ENCODE results near the gene PTRH1. TPM values are rescaled to one million over a fixed set of nuclear protein-coding genes. Genes with fewer than 3 reads are reported as not detected.

PTRH1 gene
- total and polyA plus RNA-seq, 9 donors = 1.0 to 27.7 (median 11.1) TPM

DNA sequence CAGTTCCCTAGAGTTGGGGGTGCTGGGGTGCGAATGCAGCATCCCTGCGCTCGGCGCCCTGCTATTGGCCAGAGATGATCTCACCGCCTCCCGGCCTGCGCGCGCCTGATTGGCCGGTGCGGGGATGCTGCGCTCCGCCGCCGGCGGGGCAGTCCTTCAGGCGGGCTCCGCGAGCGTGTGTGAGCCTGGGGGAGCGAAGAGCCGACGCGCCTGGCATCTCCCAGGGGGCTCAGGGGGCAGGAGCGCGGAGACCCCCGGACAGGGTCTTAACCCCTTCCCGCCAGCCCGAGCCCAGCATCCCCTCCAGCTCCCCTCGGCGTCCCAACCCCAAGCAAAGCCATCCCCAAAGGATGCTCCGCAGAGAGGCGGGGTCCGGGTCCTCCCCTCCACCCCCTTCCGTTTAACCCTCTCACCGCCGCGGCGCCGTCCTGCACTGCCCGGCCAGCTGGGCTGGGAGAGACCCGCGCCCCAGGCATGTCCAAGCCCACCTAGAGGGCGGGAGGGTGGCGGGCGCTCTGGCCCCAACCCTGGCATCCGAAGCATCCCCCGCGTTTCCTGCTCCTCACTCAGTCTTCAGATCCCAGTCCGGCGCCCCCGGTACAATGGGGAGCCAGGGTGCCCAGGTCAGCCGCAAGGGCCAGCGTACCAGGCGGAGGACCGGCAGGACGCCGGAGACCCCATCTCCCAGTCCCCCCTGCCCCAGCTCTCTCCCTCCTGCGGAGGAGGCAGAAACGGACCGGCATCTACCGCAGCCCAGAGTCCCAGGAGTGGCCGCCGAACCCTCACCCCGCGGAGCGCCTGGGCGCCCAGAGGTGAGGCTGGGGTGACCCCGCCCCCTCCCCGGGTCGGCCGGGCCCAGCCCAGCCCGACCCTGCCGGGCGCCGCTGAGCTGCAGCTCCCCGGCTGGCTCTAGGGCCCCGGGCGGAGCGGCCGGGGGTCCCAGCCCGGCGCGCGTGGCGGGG lies 38.9 kb upstream of the PTRH1 start:
- Histone ChIP-seq H3K27ac (no peak overlapping the region), H3K4me3 (no peak overlapping the region), H3K36me3 (no peaks in the 10 kb centered on the region), H3K9me3 (no peaks in the 10 kb centered on the region), H3K4me1 (ENCODE audit: insufficient read depth) (no peaks in the 10 kb centered on the region), H3K27me3 (no peaks in the 10 kb centered on the region)
- WGBS, 3 donors = 6 to 19% (median 16%) methylated on average over 69 to 86 of the region's 86 CpGs
- intact Hi-C loops (cut with DNase I) = no loop called here
- no peak for DNase-seq
- no peak for TF ChIP-seq EP300 (IDR thresholded peaks at IDR 0.05)

DNA sequence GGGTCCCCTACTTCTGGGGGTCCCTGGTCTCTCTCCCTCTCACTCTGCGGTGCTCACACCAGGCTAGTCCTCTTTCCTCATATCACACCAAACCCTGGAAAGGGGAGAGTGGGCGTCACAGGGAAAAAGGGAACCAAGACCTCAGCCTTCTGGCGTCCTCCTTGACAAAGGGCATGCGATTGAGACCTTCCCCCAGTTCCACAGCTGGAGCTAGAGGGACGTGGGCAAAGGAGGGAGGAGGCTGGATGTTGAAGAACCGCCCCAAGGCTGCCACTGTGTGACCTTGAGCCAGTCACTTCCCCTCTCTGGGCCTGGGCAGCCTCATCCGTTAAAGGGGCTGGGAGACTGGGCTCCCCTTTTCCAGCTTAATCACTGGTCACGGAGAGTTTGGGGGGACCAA lies 38.2 kb upstream of the PTRH1 start:
- Histone ChIP-seq H3K4me1 (ENCODE audit: insufficient read depth) (no peaks in the 10 kb centered on the region), H3K27me3 (no peaks in the 10 kb centered on the region), H3K27ac (no peak overlapping the region), H3K36me3 (no peaks in the 10 kb centered on the region), H3K4me3 (no peak overlapping the region), H3K9me3 (no peaks in the 10 kb centered on the region)
- TF ChIP-seq, protein P1, sequence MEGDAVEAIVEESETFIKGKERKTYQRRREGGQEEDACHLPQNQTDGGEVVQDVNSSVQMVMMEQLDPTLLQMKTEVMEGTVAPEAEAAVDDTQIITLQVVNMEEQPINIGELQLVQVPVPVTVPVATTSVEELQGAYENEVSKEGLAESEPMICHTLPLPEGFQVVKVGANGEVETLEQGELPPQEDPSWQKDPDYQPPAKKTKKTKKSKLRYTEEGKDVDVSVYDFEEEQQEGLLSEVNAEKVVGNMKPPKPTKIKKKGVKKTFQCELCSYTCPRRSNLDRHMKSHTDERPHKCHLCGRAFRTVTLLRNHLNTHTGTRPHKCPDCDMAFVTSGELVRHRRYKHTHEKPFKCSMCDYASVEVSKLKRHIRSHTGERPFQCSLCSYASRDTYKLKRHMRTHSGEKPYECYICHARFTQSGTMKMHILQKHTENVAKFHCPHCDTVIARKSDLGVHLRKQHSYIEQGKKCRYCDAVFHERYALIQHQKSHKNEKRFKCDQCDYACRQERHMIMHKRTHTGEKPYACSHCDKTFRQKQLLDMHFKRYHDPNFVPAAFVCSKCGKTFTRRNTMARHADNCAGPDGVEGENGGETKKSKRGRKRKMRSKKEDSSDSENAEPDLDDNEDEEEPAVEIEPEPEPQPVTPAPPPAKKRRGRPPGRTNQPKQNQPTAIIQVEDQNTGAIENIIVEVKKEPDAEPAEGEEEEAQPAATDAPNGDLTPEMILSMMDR (IDR thresholded peaks at IDR 0.05) = no peak
- TF ChIP-seq EP300 (IDR thresholded peaks at IDR 0.05) = no peak
- no peak for TF ChIP-seq POLR2A (IDR thresholded peaks at IDR 0.05)
- no peak for DNase-seq
- 51 to 78% (median 67%) methylated on average over 8 of the region's 8 CpGs for WGBS, 3 donors
- intact Hi-C loops (cut with DNase I) = no loop called here

DNA sequence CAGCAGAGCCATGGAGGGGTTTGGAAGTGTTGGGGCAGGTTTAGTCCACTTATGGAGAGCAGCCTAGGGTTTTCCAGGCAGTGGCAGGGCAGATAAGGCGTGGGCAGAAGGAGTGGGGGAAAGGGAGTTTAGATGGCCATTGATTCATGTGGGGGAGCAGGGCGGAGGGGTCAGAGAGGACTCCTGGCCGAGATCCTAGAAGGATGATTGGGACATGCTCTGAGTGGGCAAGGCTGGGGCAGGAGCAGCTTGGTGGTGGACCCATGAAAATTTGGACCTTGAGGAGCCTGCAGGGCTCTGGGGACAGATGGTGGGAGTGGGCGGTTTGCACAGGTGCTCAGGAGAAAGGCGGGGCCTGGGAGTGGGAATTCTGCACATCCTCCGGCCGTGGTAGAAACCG lies 37.7 kb upstream of the PTRH1 start:
- 73 to 81% (median 81%) methylated on average over 8 of the region's 8 CpGs for WGBS, 3 donors

GRCh38 chr9:127751269-127752054 lies 36.0 kb upstream of the PTRH1 start:
- H3K27ac ChIP-seq = no peak overlapping the region
- intact Hi-C loops (cut with DNase I) = no loop called here
- H3K36me3 ChIP-seq = no peaks in the 10 kb centered on the region
- 16 to 21% (median 19%) methylated on average over 10 of the region's 10 CpGs for WGBS, 3 donors
- H3K4me3 ChIP-seq = no peak overlapping the region
- peak in 1 of 5 donors; percentile 61 for DNase-seq
- TF ChIP-seq, protein P1 (IDR thresholded peaks at IDR 0.05) = no peak
- no peak for TF ChIP-seq EP300 (IDR thresholded peaks at IDR 0.05)
- TF ChIP-seq POLR2A (IDR thresholded peaks at IDR 0.05) = no peak
- no peaks in the 10 kb centered on the region for H3K9me3 ChIP-seq
- H3K4me1 ChIP-seq (ENCODE audit: insufficient read depth) = no peaks in the 10 kb centered on the region
- H3K27me3 ChIP-seq = no peaks in the 10 kb centered on the region

More for the DNA sequence above, 37.7 kb upstream of the PTRH1 start:
- Histone ChIP-seq H3K9me3 (no peaks in the 10 kb centered on the region), H3K4me3 (no peak overlapping the region), H3K36me3 (no peaks in the 10 kb centered on the region), H3K27me3 (no peaks in the 10 kb centered on the region), H3K27ac (no peak overlapping the region), H3K4me1 (ENCODE audit: insufficient read depth) (no peaks in the 10 kb centered on the region)
- intact Hi-C loops (cut with DNase I) = no loop called here
- TF ChIP-seq, protein P1 (IDR thresholded peaks at IDR 0.05) = no peak
- no peak for TF ChIP-seq EP300 (IDR thresholded peaks at IDR 0.05)
- no peak for TF ChIP-seq POLR2A (IDR thresholded peaks at IDR 0.05)
- no peak for DNase-seq
